GM12892 (cell line): ENCODE data around the gene TSPAN5.

ENCODE experiments used
- POLR2A ChIP-seq: IDR thresholded peaks from 2 replicates; pipeline ENCODE4 v1.6.1; 2011; ENCODE audit warnings: low read depth, low read length, control low read depth
- POLR2AphosphoS5 ChIP-seq: IDR thresholded peaks from 2 replicates; pipeline ENCODE4 v1.6.1; 2011; ENCODE audit warnings: low read depth, low read length, control low read depth

DNA sequence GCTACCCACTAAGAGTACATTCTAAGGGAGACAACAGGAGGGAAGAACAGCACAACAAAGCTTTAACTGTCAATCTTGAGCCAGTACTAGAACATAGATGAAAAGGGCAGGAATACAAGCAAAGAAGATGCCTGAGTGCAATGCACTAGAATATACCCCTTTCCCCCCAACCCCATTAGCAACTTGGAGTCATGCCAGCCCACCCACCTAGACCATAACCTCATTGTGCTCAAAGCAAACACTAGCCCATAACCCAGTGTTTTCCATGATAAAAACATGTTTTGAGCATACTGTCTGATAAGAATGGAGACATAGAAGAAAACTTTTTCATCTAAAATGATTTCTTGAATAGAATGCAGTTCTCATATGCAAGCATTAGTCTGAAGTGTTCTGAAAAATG lies 214.0 kb downstream of the TSPAN5 start:
- TF ChIP-seq POLR2A = no peak
- no peak for TF ChIP-seq POLR2AphosphoS5
